B cell (primary cell): ENCODE results near the gene PGK2. TPM values are rescaled to one million over a fixed set of nuclear protein-coding genes. Genes with fewer than 3 reads are reported as not detected.

Source experiments
- ATAC-seq: fragments of 200-7000 bp; cut with Tn5 transposase; one replicate; pipeline ENCODE4 v1.10.0; 2021; ENCODE audit warnings: low read depth, mild to moderate bottlenecking, moderate number of reproducible peaks, moderate library complexity
- CTCF ChIA-PET: fragments of 350-600 bp; sonication (Branson Sonifier 250); formaldehyde crosslinking; loops from one replicate; lab custom pipeline; 2021; ENCODE audit warnings: antibody characterized with exemption, inconsistent platforms; lab: Charles Lee
- POLR2A ChIA-PET: fragments of 350-600 bp; sonication (Branson Sonifier 250); formaldehyde crosslinking; loops from one replicate; lab custom pipeline; 2021; ENCODE audit warnings: antibody characterized with exemption; lab: Charles Lee
- DNase-seq: peaks from one replicate; pipeline ENCODE4 v3.0.0; 2013
- H2AFZ ChIP-seq: 2 replicates; pipeline ENCODE4 v1.6.1; 2012; ENCODE audit warnings: mild to moderate bottlenecking, low read depth, low read length; ENCODE audit not compliant: insufficient read depth, poor library complexity, severe bottlenecking
- H3K27ac ChIP-seq, 2 donors: 1 replicate in 1 of 2; 2 replicates in 1 of 2; pipeline ENCODE4 v1.5.1; 2012 to 2013; ENCODE audit warnings: low read length in 2 of 2, mild to moderate bottlenecking in 2 of 2, moderate library complexity in 1 of 2
- H3K27me3 ChIP-seq, 4 experiments: fragments of 200-600 bp in 1 of 4; sonication (generic) in 1 of 4; replicated peaks in 1 of 4; 1 replicate in 2 of 4; 2 replicates in 2 of 4; pipeline versions ENCODE4 v1.6.1 to v1.7.0; 2013 to 2016; ENCODE audit warnings: low read length in 3 of 4, mild to moderate bottlenecking in 2 of 4, mixed read lengths in 1 of 4, moderate library complexity in 1 of 4; ENCODE audit not compliant: insufficient read depth in 4 of 4, control insufficient read depth in 3 of 4; ENCODE audit errors: control extremely low read depth in 1 of 4
- H3K36me3 ChIP-seq, 2 experiments: replicated peaks in 1 of 2; 1 replicate in 1 of 2; 2 replicates in 1 of 2; pipeline versions ENCODE4 v1.6.1 to v1.7.1; 2013; ENCODE audit warnings: low read length in 1 of 2; ENCODE audit not compliant: insufficient read depth in 2 of 2, control insufficient read depth in 1 of 2; ENCODE audit errors: control extremely low read depth in 1 of 2, extremely low read depth in 1 of 2
- H3K4me1 ChIP-seq, 2 donors: fragments of 200-600 bp in 1 of 2; sonication (generic) in 1 of 2; 1 replicate in 1 of 2; 2 replicates in 1 of 2; pipeline versions ENCODE4 v1.5.1 to v1.6.1; 2013 to 2017; ENCODE audit warnings: low read length in 2 of 2; ENCODE audit not compliant: control insufficient read depth in 2 of 2, insufficient read depth in 2 of 2
- H3K4me2 ChIP-seq: replicated peaks from 2 replicates; pipeline ENCODE3; 2012; ENCODE audit warnings: mild to moderate bottlenecking, low read depth, low read length; ENCODE audit not compliant: poor library complexity, severe bottlenecking
- H3K4me3 ChIP-seq, 5 experiments: fragments of 200-600 bp in 1 of 5; sonication (generic) in 1 of 5; 1 replicate in 3 of 5; 2 replicates in 2 of 5; pipeline versions ENCODE4 v1.5.1 to v1.7.0; 2011 to 2016; ENCODE audit warnings: low read length in 4 of 5, mild to moderate bottlenecking in 4 of 5, low read depth in 2 of 5, control low read depth in 1 of 5, moderate library complexity in 1 of 5; ENCODE audit not compliant: insufficient read depth in 1 of 5; ENCODE audit errors: control extremely low read depth in 1 of 5, extremely low read depth in 1 of 5
- H3K79me2 ChIP-seq: fragments of 200-600 bp; sonication (generic); one replicate; pipeline ENCODE4 v1.6.0; 2016; ENCODE audit warnings: low read length; ENCODE audit not compliant: control insufficient read depth, insufficient read depth
- H3K9ac ChIP-seq: fragments of 200-600 bp; sonication (generic); 2 replicates; pipeline ENCODE4 v1.6.1; 2017; ENCODE audit warnings: mild to moderate bottlenecking, low read length, moderate library complexity
- H3K9me3 ChIP-seq, 3 donors: one replicate each; pipeline versions ENCODE4 v1.6.1 to v1.7.1; 2013; ENCODE audit warnings: low read length in 2 of 3; ENCODE audit not compliant: control insufficient read depth in 2 of 3, insufficient read depth in 1 of 3; ENCODE audit errors: control extremely low read depth in 1 of 3
- H4K20me1 ChIP-seq: 2 replicates; pipeline ENCODE4 v1.6.0; 2012; ENCODE audit warnings: mild to moderate bottlenecking, low read length; ENCODE audit not compliant: insufficient read depth, control insufficient read depth, poor library complexity, severe bottlenecking
- H3K27ac Mint-ChIP-seq: one replicate; pipeline ENCODE4 v1.8.0; 2021; ENCODE audit warnings: mixed read lengths
- H3K27me3 Mint-ChIP-seq: one replicate; pipeline ENCODE4 v1.8.0; 2021; ENCODE audit warnings: mixed read lengths
- H3K4me1 Mint-ChIP-seq: one replicate; pipeline ENCODE4 v1.8.0; 2021; ENCODE audit warnings: mixed read lengths
- H3K4me3 Mint-ChIP-seq: one replicate; pipeline ENCODE4 v1.8.0; 2021; ENCODE audit warnings: mixed read lengths
- H3K9me3 Mint-ChIP-seq: one replicate; pipeline ENCODE4 v1.8.0; 2022; ENCODE audit warnings: mixed read lengths; ENCODE audit not compliant: insufficient read depth
- EZH2 ChIP-seq: IDR thresholded peaks from 2 replicates; pipeline ENCODE4 v1.6.1; 2012; ENCODE audit warnings: borderline replicate concordance, low read depth, mild to moderate bottlenecking, moderate library complexity, low read length; ENCODE audit not compliant: insufficient read depth, poor library complexity, severe bottlenecking
- WGBS: methylation state at CpG from one replicate; pipeline ENCODE4 v1.1.5; 2013; ENCODE audit warnings: missing lambda C conversion rate; ENCODE audit not compliant: insufficient coverage; 5-methylcytosine and 5-hydroxymethylcytosine counted together
- intact Hi-C: fragments of 100-400 bp; cut with micrococcal nuclease; formaldehyde crosslinking; loops from one replicate; pipeline ENCODE4 v1.10.0; 2022
- polyA plus RNA-seq: library from polyadenylated mRNA; depleted of rRNA; stranded (reverse); fragments of >200 nt; gene quantifications from 2 replicates; pipeline ENCODE4 v1.2.3, GENCODE V29; 2012
- total RNA-seq, 2 donors: library from RNA; stranded (reverse); fragments of 120-200 nt in 1 of 2; gene quantifications; 1 replicate in 1 of 2; 2 replicates in 1 of 2; pipeline versions ENCODE4 v1.2.3 to v1.2.4, GENCODE V29; 2013 to 2022
- TF ChIP-seq, protein P1 (sequence below): fragments of 200-600 bp; IDR thresholded peaks from one replicate; pipeline ENCODE4 v1.8.0; 2022; ENCODE audit warnings: antibody characterized with exemption, mild to moderate bottlenecking

Gene PGK2
- total and polyA plus RNA-seq, 2 donors (not counting 1 experiment from before 2014, with no cell fraction given) = not detected

DNA sequence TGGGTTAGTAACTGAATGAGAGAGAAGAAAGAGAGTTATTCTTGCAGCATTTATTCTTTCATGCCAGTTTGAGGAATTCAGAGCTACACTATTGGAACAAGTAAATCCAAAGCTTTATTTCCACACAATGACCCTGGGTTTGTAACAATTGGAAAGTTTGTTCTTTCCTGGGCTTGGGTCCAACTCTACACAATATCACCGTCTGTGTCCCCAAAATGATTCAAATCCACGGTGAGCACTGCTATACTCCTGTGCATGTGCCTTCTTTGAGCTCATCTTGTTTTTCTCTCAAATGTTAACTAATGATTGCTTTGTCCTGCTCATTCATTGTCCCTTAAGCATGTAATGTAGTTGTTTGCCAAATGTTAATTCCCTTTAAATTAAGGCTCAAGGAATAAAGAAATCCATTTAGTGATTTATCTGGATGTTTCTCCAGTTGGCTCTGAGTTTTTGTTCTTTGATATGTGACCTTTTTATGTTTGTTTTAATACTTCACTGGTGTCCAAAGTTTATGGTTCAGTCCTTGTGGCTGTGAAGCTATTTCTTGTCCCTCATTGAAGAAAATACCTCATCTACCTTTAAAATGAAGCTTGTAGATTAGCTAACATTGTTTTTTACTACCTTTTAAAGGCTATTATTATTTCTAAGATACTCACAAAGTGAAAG lies 22.4 kb downstream of the PGK2 start:
- H3K4me2 ChIP-seq = no peak overlapping the region
- DNase-seq (no peak), ATAC-seq (no peak)
- 80% methylated on average over 1 of the region's 2 CpGs for WGBS
- H2AFZ ChIP-seq = no peak overlapping the region
- Mint-ChIP-seq H3K9me3 (no peaks in the 10 kb centered on the region), H3K27ac (no peak overlapping the region), H3K4me3 (no peak overlapping the region), H3K4me1 (no peaks in the 10 kb centered on the region), H3K27me3 (no peaks in the 10 kb centered on the region)
- H3K79me2 ChIP-seq = no peaks in the 10 kb centered on the region
- no peak overlapping the region for H3K9ac ChIP-seq
- no peaks in the 10 kb centered on the region for H4K20me1 ChIP-seq
- H3K4me1 ChIP-seq = no peaks in the 10 kb centered on the region
- intact Hi-C loops = no loop called here
- POLR2A ChIA-PET = no interaction called here
- H3K36me3 ChIP-seq = no peaks in the 10 kb centered on the region
- no peak overlapping the region for H3K4me3 ChIP-seq
- TF ChIP-seq EZH2 = no peak
- TF ChIP-seq, protein P1, sequence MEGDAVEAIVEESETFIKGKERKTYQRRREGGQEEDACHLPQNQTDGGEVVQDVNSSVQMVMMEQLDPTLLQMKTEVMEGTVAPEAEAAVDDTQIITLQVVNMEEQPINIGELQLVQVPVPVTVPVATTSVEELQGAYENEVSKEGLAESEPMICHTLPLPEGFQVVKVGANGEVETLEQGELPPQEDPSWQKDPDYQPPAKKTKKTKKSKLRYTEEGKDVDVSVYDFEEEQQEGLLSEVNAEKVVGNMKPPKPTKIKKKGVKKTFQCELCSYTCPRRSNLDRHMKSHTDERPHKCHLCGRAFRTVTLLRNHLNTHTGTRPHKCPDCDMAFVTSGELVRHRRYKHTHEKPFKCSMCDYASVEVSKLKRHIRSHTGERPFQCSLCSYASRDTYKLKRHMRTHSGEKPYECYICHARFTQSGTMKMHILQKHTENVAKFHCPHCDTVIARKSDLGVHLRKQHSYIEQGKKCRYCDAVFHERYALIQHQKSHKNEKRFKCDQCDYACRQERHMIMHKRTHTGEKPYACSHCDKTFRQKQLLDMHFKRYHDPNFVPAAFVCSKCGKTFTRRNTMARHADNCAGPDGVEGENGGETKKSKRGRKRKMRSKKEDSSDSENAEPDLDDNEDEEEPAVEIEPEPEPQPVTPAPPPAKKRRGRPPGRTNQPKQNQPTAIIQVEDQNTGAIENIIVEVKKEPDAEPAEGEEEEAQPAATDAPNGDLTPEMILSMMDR = no peak
- no peak overlapping the region for H3K27ac ChIP-seq
- H3K9me3 ChIP-seq = no peaks in the 10 kb centered on the region
- no peaks in the 10 kb centered on the region for H3K27me3 ChIP-seq
- CTCF ChIA-PET = no interaction called here

DNA sequence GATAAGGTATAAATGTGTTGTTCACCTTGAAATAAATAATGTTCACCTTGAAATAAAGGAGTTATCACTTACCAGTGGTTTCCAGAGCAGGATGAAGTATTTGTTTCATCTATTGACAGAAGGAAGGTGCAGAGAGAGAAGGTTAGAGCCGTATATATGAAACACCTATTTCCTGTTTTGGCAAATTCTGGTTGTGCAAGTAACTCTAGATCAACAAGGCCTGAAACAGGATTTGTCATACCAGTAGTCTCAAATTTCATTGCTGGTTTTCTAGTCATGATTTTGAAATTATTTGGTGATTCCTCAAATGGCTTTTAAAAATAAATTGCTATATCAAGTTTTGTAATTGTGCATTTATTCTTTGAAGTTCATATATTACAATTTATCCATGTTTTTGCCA lies 42.8 kb downstream of the PGK2 start, which contains the start of gene CRISP3:
CRISP3 (minus strand) TSS at position 130 of the 400 bp plus-strand sequence; CDS start at position 109, 21 bp downstream.
- no peaks in the 10 kb centered on the region for H3K27me3 ChIP-seq
- no peaks in the 10 kb centered on the region for H3K79me2 ChIP-seq
- H3K9me3 Mint-ChIP-seq = peaks cover 2% of the 10 kb centered on the region
- TF ChIP-seq EZH2 = no peak
- TF ChIP-seq, protein P1 = no peak
- no peaks in the 10 kb centered on the region for H3K9me3 ChIP-seq
- intact Hi-C loops = no loop called here
- no peak within 1 kb of the TSS for H3K27ac Mint-ChIP-seq
- H2AFZ ChIP-seq = no peak within 1 kb of the TSS
- H3K4me1 ChIP-seq = no peaks in the 10 kb centered on the region
- H3K4me2 ChIP-seq = no peak within 1 kb of the TSS
- H3K27ac ChIP-seq = no peak within 1 kb of the TSS
- H3K4me3 ChIP-seq = no peak within 1 kb of the TSS
- H3K9ac ChIP-seq = no peak within 1 kb of the TSS
- H3K4me1 Mint-ChIP-seq = no peaks in the 10 kb centered on the region
- no peaks in the 10 kb centered on the region for H3K36me3 ChIP-seq
- DNase-seq (no peak), ATAC-seq (no peak)
- no peaks in the 10 kb centered on the region for H4K20me1 ChIP-seq
- ChIA-PET POLR2A (no interaction called here), CTCF (no interaction called here)
- no peak within 1 kb of the TSS for H3K4me3 Mint-ChIP-seq
- no peaks in the 10 kb centered on the region for H3K27me3 Mint-ChIP-seq
- WGBS = no CpG with 5 or more reads among the region's 1 CpG
